ENCODE measurements around the gene OR6C2.
"Not testable (repeated sequence)": the region's sequence is repeated elsewhere in the genome, so short reads cannot be mapped to it uniquely, and the experiment has no call there.

The OR6C2 gene

DNA sequence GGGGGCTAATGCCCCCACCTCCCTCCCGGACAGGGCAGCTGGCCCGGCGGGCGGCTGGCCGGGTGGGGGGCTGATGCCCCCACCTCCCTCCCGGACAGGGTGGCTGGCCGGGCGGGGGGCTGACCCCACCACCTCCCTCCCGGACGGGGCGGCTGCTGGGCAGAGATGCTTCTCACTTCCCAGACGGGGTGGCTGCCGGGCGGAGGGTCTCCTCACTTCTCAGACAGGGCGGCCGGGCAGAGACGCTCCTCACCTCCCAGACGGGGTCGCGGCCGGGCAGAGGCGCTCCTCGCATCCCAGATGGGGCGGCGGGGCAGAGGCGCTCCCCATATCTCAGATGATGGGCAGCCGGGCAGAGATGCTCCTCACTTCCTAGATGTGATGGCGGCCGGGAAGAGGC lies 35.3 kb downstream of the OR6C2 start:
- not testable (repeated sequence) for DNase-seq

DNA sequence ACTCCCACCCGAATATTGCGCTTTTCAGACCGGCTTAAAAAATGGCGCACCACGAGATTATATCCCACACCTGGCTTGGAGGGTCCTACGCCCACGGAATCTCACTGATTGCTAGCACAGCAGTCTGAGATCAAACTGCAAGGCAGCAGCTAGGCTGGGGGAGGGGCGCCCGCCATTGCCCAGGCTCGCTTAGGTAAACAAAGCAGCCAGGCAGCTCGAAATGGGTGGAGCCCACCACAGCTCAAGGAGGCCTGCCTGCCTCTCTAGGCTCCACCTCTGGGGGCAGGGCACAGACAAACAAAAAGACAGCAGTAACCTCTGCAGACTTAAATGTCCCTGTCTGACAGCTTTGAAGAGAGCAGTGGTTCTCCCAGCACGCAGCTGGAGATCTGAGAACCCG lies 40.4 kb downstream of the OR6C2 start:
- not testable (repeated sequence) for DNase-seq

DNA sequence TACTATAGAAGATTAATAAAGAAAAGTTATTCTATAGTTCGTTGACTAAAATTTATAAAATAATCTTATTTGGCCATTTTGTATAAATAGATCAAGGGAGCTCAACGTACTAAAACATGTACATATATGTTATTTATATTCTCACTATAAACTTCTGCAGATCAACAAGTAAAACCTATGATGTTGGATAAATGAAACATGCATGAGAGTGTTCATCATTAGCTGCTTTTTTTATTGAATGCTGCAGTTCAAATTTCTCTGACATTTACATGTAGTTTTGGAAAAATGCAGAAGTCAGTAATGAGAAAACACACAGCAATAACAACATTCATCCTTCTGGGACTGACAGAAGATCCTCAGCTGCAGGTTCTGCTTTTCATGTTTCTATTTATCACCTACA lies 48.2 kb downstream of the OR6C2 start, which contains the start of gene OR6C68:
TSS of gene OR6C68 (plus strand) at position 301 of the 400 bp plus-strand sequence. CDS start at position 301, 0 bp downstream.
- DNase-seq, result no peak

DNA sequence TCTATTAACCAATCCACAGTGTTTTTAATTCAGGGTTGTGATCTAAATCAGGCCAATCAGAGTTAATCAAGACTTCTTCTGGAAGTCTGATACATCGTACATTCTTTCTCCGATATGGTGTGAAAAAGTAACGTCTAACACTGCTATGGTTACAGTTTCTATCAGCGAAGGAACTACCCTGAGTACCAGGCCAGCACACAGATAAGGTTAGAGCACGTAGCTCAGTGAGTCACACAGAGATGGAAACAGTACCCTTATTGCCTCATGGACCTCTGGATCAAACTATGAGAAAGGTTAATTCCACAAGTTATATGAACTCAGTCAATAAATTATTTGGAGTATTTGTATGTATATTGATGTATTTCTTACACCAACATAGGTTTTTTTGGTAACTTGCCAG lies 51.6 kb downstream of the OR6C2 start:
- no peak for DNase-seq

DNA sequence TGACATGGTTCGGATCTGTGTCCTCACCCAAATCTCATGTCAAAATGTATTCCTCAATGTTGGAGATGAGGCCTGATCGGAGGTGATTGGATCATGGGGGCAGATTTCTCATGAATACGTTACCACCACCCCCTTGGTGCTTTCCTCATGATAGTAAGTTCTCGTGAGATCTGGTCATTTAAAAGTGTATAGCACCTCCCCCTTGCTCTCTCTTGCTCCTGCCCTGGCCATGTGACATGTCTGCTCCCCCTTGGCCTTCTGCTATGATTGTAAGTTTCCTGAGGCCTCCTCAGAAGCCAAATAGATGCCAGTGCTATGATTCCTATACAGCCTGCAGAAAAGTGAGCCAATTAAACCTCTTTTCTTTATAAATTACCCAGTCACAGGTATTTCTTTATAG lies 55.4 kb downstream of the OR6C2 start:
- no peak for DNase-seq

DNA sequence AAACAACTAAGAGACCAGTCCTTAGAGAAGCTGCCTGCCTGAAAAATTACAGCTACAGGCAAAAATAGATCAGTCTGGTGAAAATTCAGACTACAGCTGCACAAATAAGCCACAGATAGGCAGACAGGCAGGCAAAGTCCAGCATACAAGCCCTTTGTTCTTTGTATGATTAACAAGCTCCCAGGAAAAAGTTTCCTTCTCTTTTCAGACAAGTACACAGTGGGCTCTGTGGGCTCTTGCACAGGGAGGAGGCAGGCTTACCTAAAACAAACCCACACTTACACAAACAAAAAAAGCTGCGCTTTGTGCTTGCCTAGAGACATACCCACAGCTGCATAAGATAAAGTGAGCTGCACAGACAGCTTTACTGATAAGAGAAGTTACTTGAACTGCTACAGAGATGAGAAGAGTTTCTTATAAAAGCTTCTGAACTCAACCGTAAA lies 56.0 kb downstream of the OR6C2 start:
- no peak for DNase-seq

DNA sequence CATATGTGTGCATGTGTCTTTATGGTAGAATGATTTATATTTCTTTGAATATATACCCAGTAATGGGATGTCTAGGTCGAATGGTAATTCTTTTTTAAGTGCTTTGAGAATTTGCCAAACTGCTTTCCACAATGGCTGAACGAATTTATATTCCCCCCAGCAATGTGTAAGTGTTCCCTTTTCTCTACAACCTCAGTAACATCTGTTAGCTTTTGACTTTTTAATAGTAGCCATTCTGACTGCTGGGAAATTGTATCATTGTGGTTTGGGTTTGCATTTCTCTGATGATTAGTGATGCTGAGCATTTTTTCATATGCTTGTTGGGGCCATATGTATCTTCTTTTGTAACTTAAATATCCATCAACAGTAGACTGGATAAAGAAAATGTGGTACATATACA lies 57.7 kb downstream of the OR6C2 start:
- DNase-seq, result no peak
